ENCODE results near the gene TENT4A. TPM values are rescaled to one million over a fixed set of nuclear protein-coding genes. Genes with fewer than 3 reads are reported as not detected.
"Not testable (repeated sequence)": the region's sequence is repeated elsewhere in the genome, so short reads cannot be mapped to it uniquely, and the experiment has no call there.

The TENT4A gene
- total and polyA plus RNA-seq, 2 experiments from 2014 or later, result 6.7 to 27.0 TPM

DNA sequence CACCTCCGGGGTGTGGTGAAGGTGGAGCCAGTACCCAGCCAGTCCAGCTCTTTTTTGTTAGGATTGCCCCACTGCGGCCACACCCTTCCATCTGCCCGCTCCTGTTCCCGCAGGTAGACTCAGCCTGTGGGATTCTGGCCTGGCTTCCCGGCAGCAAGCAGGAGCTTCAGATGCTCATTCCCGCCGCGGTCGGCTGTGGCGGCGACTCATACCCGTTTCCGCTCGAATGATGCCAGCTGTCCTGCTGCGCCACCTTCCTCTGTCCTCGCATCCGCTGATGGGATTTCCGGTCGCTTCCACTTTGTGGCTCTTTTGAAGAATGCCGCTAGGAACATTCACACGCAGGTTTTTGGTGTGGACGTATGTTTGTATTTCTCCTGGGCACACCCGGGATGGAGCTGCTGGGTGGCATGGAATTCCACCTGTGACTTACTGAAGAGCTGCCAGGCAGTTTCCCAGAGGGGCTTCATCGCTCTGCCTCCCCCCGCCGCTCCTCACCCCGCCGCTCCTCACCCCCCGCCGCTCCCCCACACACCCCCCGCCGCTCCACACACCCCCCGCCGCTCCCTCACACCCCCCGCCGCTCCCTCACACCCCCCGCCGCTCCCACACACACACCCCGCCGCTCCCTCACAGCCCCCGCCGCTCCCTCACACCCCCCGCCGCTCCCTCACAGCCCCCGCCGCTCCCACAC lies 60.3 kb downstream of the TENT4A start:
- no peaks in the 10 kb centered on the region for H3K9me3 ChIP-seq (ENCODE audit: low read depth)
- DNase-seq (ENCODE audit: low read depth in 1 of 2, low spot score in 1 of 2), result no peak
- H3K36me3 ChIP-seq, result no peaks in the 10 kb centered on the region
- no peaks in the 10 kb centered on the region for H3K4me1 ChIP-seq (ENCODE audit: low read depth)
- TF ChIP-seq, protein P1, sequence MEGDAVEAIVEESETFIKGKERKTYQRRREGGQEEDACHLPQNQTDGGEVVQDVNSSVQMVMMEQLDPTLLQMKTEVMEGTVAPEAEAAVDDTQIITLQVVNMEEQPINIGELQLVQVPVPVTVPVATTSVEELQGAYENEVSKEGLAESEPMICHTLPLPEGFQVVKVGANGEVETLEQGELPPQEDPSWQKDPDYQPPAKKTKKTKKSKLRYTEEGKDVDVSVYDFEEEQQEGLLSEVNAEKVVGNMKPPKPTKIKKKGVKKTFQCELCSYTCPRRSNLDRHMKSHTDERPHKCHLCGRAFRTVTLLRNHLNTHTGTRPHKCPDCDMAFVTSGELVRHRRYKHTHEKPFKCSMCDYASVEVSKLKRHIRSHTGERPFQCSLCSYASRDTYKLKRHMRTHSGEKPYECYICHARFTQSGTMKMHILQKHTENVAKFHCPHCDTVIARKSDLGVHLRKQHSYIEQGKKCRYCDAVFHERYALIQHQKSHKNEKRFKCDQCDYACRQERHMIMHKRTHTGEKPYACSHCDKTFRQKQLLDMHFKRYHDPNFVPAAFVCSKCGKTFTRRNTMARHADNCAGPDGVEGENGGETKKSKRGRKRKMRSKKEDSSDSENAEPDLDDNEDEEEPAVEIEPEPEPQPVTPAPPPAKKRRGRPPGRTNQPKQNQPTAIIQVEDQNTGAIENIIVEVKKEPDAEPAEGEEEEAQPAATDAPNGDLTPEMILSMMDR (IDR thresholded peaks at IDR 0.05; ENCODE audit: low read depth, low read length), result no peak
- H3K27ac ChIP-seq, result no peak overlapping the region
- H3K27me3 ChIP-seq, result no peaks in the 10 kb centered on the region
- no peak overlapping the region for H3K4me3 ChIP-seq

GRCh38 chr5:6774207-6774606 lies 61.0 kb downstream of the TENT4A start:
- DNase-seq (ENCODE audit: low read depth in 1 of 2, low spot score in 1 of 2); H3K4me3 ChIP-seq; H3K36me3 ChIP-seq; H3K9me3 ChIP-seq (ENCODE audit: low read depth); H3K27me3 ChIP-seq; H3K27ac ChIP-seq; H3K4me1 ChIP-seq (ENCODE audit: low read depth): not testable (repeated sequence)

GRCh38 chr5:6774721-6775204 lies 61.5 kb downstream of the TENT4A start:
- H3K27ac ChIP-seq, result no peak overlapping the region
- peak in 1 of 2 donors; percentile 18 for DNase-seq (ENCODE audit: low read depth in 1 of 2, low spot score in 1 of 2)
- TF ChIP-seq, protein P1 (IDR thresholded peaks at IDR 0.05; ENCODE audit: low read depth, low read length), result no peak

DNA sequence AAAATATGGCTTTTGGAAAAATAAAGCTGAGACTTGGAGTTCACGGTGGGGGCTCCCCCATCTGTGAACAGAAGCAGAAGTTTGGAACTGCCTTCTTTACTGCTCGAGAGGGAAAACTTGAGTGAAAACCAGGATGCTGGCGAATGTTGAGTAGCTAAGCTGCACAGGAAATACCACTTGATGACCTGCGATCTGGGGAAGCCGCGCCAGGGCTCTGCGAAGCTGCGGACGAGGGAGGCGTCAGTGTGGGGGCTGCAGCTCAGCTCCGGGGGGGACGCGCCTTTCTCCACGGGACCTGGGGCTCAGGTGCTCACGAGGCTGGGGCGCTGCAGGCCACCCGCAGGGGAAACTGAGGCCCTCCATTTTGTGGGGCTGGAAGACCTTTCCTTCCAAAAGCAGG lies 62.3 kb downstream of the TENT4A start:
- DNase-seq (ENCODE audit: low read depth in 1 of 2, low spot score in 1 of 2), result peak in 1 of 2 donors; percentile 18
- Histone ChIP-seq H3K27ac (no peak overlapping the region), H3K36me3 (no peaks in the 10 kb centered on the region), H3K27me3 (no peaks in the 10 kb centered on the region), H3K4me1 (ENCODE audit: low read depth) (no peaks in the 10 kb centered on the region), H3K4me3 (no peak overlapping the region), H3K9me3 (ENCODE audit: low read depth) (no peaks in the 10 kb centered on the region)
- TF ChIP-seq, protein P1 (IDR thresholded peaks at IDR 0.05; ENCODE audit: low read depth, low read length), result no peak

More at GRCh38 chr5:6774721-6775204, 61.5 kb downstream of the TENT4A start:
- Histone ChIP-seq H3K9me3 (ENCODE audit: low read depth) (no peaks in the 10 kb centered on the region), H3K4me3 (no peak overlapping the region), H3K27me3 (no peaks in the 10 kb centered on the region), H3K36me3 (no peaks in the 10 kb centered on the region), H3K4me1 (ENCODE audit: low read depth) (no peaks in the 10 kb centered on the region)

GRCh38 chr5:6780802-6781391 lies 67.7 kb downstream of the TENT4A start:
- H3K27ac ChIP-seq, result no peak overlapping the region
- no peak overlapping the region for H3K4me3 ChIP-seq
- H3K4me1 ChIP-seq (ENCODE audit: low read depth), result no peaks in the 10 kb centered on the region
- no peak for DNase-seq (ENCODE audit: low read depth in 1 of 2, low spot score in 1 of 2)
- no peaks in the 10 kb centered on the region for H3K36me3 ChIP-seq
- no peaks in the 10 kb centered on the region for H3K27me3 ChIP-seq
- no peaks in the 10 kb centered on the region for H3K9me3 ChIP-seq (ENCODE audit: low read depth)
- TF ChIP-seq, protein P1 (IDR thresholded peaks at IDR 0.05; ENCODE audit: low read depth, low read length), result peak; percentile 29

GRCh38 chr5:6781716-6782115 lies 68.5 kb downstream of the TENT4A start:
- no peak overlapping the region for H3K4me3 ChIP-seq
- H3K36me3 ChIP-seq, result no peaks in the 10 kb centered on the region
- DNase-seq (ENCODE audit: low read depth in 1 of 2, low spot score in 1 of 2), result no peak
- H3K27me3 ChIP-seq, result no peaks in the 10 kb centered on the region
- no peaks in the 10 kb centered on the region for H3K9me3 ChIP-seq (ENCODE audit: low read depth)
- no peaks in the 10 kb centered on the region for H3K4me1 ChIP-seq (ENCODE audit: low read depth)
- TF ChIP-seq, protein P1 (IDR thresholded peaks at IDR 0.05; ENCODE audit: low read depth, low read length), result no peak
- H3K27ac ChIP-seq, result no peak overlapping the region
